Measurements from ENCODE around the gene CD82.

CD82 gene

GRCh38 chr11:44624761-44625221 is 59.3 kb downstream of the CD82 start:
- TF ChIP-seq ZFX (IDR thresholded peaks at IDR 0.05) (no peak), CTCF (conservative IDR thresholded peaks at IDR 0.05) (no peak)
- no peak overlapping the region for H3K27ac ChIP-seq

- H3K27ac ChIP-seq = no peak overlapping the region
- TF ChIP-seq CTCF (conservative IDR thresholded peaks at IDR 0.05) = no peak
- no peak for TF ChIP-seq ZFX (IDR thresholded peaks at IDR 0.05)
These were observed 60.5 kb downstream of the CD82 start for GRCh38 chr11:44625759-44626523.

GRCh38 chr11:44626645-44627044 is 61.2 kb downstream of the CD82 start:
- H3K27ac ChIP-seq = no peak overlapping the region
- TF ChIP-seq CTCF (conservative IDR thresholded peaks at IDR 0.05) (no peak), ZFX (IDR thresholded peaks at IDR 0.05) (no peak)

GRCh38 chr11:44627165-44627789 is 61.8 kb downstream of the CD82 start:
- TF ChIP-seq ZFX (IDR thresholded peaks at IDR 0.05) (no peak), CTCF (conservative IDR thresholded peaks at IDR 0.05) (no peak)
- H3K27ac ChIP-seq = no peak overlapping the region

- TF ChIP-seq ZFX (IDR thresholded peaks at IDR 0.05) (no peak), CTCF (conservative IDR thresholded peaks at IDR 0.05) (no peak)
- no peak overlapping the region for H3K27ac ChIP-seq
These were observed 62.7 kb downstream of the CD82 start for GRCh38 chr11:44627911-44628729.

GRCh38 chr11:44628730-44629700 is 63.6 kb downstream of the CD82 start:
- H3K27ac ChIP-seq = no peak overlapping the region
- TF ChIP-seq ZFX (IDR thresholded peaks at IDR 0.05) (no peak), CTCF (conservative IDR thresholded peaks at IDR 0.05) (no peak)
